Activated CD8-positive, alpha-beta memory T cell treated with anti-CD3 and anti-CD28 coated beads, Interleukin-2, amount 10 ng/mL, durations not matched to agents 7 days and 5 days (primary cell): Measurements from ENCODE around the gene SUB1. TPM values are rescaled to one million over a fixed set of nuclear protein-coding genes. Genes with fewer than 3 reads are reported as not detected.
"Not testable (repeated sequence)": the region's sequence is repeated elsewhere in the genome, so short reads cannot be mapped to it uniquely, and the experiment has no call there.

ENCODE experiments used
- ATAC-seq: fragments of 150-1000 bp; cut with Tn5 transposase; one replicate; pipeline ENCODE4 v1.10.0; 2021; ENCODE audit warnings: moderate library complexity
- CTCF ChIA-PET: fragments of 350-600 bp; sonication (Branson Sonifier 250); formaldehyde crosslinking; loops from one replicate; lab custom pipeline; 2021; ENCODE audit warnings: antibody characterized with exemption; lab: Charles Lee
- DNase-seq: peaks from one replicate; pipeline ENCODE4 v3.0.0-alpha.2; 2020
- H3K27ac Mint-ChIP-seq: one replicate; pipeline ENCODE4 v1.8.0; 2021; ENCODE audit warnings: mild to moderate bottlenecking, mixed read lengths
- H3K27me3 Mint-ChIP-seq: one replicate; pipeline ENCODE4 v1.8.0; 2021; ENCODE audit warnings: mixed read lengths
- H3K36me3 Mint-ChIP-seq: one replicate; pipeline ENCODE4 v1.8.0; 2021; ENCODE audit warnings: mild to moderate bottlenecking, mixed read lengths
- H3K4me1 Mint-ChIP-seq: one replicate; pipeline ENCODE4 v1.8.0; 2021; ENCODE audit warnings: mixed read lengths
- H3K4me3 Mint-ChIP-seq: one replicate; pipeline ENCODE4 v1.8.0; 2021; ENCODE audit warnings: mild to moderate bottlenecking, moderate library complexity, mixed read lengths
- H3K9me3 Mint-ChIP-seq: one replicate; pipeline ENCODE4 v1.8.0; 2022; ENCODE audit warnings: low read depth, mixed read lengths
- total RNA-seq, 2 experiments: library from RNA; stranded (reverse); gene quantifications; one replicate each; pipeline ENCODE4 v1.2.3, GENCODE V29; 2021

Gene SUB1
- total RNA-seq, 2 experiments from 2014 or later, result 525 to 528 TPM

DNA sequence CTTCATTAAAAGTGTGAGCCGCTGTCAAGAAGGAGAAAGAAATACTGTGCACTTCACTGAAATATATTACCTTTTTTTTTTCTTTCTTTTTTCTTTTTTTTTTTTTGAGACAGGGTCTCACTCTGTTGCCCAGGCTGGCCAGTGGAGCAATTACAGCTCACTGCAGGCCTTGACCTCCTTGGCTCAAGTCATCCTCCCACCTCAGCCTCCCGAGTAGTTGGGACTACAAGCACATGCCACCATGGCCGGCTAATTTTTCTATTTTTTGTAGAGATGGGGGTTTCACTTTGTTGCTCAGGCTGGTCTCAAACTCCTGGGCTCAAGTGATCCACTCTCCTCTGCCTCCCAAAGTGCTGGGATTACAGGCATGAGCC, 11.9 kb upstream of the SUB1 start:
- not testable (repeated sequence) for ATAC-seq, H3K27ac Mint-ChIP-seq, H3K4me3 Mint-ChIP-seq, DNase-seq, H3K27me3 Mint-ChIP-seq, H3K9me3 Mint-ChIP-seq
- peaks cover 50% of the 10 kb centered on the region for H3K4me1 Mint-ChIP-seq
- H3K36me3 Mint-ChIP-seq, result peaks cover 13% of the 10 kb centered on the region
- CTCF ChIA-PET, result interaction anchor here (0.7 to 1.8 kb wide), 6 partner anchors 9 to 42 kb away, joined by 3 to 5 read pairs (median 3); no protein-coding TSS in a partner anchor

DNA sequence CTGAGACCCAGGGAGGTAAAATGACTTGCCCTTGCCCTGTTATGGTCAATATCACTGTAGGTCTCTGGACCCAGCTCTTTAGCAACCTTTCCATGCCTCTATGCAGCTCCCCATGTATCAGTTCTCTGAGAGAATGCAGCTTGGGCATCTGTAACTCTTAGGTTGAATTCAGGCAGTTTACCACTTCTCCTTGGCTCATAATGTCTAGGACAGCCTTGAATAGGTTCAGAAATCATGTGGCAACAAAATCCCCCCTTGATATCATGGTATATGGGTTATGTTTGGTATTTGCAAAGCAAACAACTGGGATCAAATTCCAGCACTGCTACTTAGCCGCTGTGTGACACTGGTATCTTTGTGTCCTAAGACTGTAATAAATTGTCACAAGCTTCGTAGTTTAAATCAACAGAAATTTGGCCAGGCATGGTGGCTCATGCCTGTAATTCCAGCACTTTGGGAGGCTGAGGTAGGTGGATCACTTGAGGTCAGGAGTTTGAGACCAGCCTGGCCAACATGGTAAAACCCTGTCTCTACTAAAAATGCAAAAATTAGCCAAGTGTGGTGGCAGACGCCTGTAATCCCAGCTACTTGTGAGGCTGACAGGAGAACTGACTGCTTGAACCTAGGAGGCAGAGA, 10.7 kb upstream of the SUB1 start:
- H3K4me1 Mint-ChIP-seq, result peaks cover 41% of the 10 kb centered on the region
- H3K4me3 Mint-ChIP-seq, result no peak overlapping the region
- H3K9me3 Mint-ChIP-seq, result no peaks in the 10 kb centered on the region
- no peak for DNase-seq
- no peak for ATAC-seq
- H3K36me3 Mint-ChIP-seq, result peaks cover 8% of the 10 kb centered on the region
- no peak overlapping the region for H3K27ac Mint-ChIP-seq
- CTCF ChIA-PET, result interaction anchor here (1.2 to 1.8 kb wide), 2 partner anchors 9 to 10 kb away, joined by 3 to 5 read pairs; no protein-coding TSS in a partner anchor
- no peaks in the 10 kb centered on the region for H3K27me3 Mint-ChIP-seq

DNA sequence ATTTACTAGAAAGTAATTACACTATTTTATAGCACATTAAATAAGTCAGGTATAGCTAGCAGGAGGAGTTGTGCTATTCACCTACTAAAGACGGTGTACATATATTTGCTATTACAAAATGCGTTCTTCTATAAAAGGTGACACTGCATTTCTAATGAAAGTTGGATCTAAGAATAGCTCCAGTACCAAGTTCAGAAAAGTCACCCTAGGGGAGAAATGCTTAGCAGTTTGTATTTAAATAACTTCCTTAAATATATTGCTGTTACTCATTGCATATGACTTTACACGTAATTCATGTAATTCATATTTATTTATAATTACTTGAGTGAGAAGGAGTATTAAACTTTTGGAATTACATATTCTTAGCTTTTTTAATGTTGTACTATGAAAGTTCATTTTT, 7.0 kb upstream of the SUB1 start:
- H3K4me3 Mint-ChIP-seq, result no peak overlapping the region
- no peak overlapping the region for H3K27ac Mint-ChIP-seq
- H3K4me1 Mint-ChIP-seq, result peaks cover 49% of the 10 kb centered on the region
- DNase-seq (no peak), ATAC-seq (no peak)
- H3K27me3 Mint-ChIP-seq, result no peaks in the 10 kb centered on the region
- no peaks in the 10 kb centered on the region for H3K9me3 Mint-ChIP-seq
- H3K36me3 Mint-ChIP-seq, result peaks cover 12% of the 10 kb centered on the region
- CTCF ChIA-PET, result interaction anchor here (1.3 kb wide), 1 partner anchor 12 kb away, joined by 4 read pairs; no protein-coding TSS in a partner anchor

DNA sequence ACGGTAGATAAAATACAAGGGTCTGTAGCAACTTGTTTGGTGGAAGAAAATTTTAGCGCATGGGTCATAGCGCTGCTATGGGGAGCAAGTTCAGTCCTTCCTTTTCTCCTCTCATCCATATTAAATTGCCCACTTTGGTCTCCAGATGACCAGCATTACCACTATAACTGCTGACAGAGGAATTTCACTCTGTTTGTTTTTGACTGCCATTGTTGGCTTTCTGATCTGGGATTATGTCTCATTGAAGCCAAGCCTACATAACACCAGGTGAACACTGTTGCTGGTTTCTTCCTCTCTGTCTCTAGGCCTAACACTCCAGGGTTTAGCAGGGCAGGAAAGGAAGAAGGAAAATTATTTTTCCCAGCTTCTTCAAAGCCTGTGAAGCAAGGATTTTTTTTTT, 6.6 kb upstream of the SUB1 start:
- DNase-seq (no peak), ATAC-seq (no peak)
- Mint-ChIP-seq H3K4me3 (no peak overlapping the region), H3K9me3 (no peaks in the 10 kb centered on the region), H3K27me3 (no peaks in the 10 kb centered on the region), H3K36me3 (peaks cover 12% of the 10 kb centered on the region), H3K4me1 (peaks cover 53% of the 10 kb centered on the region), H3K27ac (no peak overlapping the region)
- CTCF ChIA-PET, result interaction anchor here (0.7 to 1.3 kb wide), 2 partner anchors 12 to 34 kb away, joined by 3 to 4 read pairs; no protein-coding TSS in a partner anchor

DNA sequence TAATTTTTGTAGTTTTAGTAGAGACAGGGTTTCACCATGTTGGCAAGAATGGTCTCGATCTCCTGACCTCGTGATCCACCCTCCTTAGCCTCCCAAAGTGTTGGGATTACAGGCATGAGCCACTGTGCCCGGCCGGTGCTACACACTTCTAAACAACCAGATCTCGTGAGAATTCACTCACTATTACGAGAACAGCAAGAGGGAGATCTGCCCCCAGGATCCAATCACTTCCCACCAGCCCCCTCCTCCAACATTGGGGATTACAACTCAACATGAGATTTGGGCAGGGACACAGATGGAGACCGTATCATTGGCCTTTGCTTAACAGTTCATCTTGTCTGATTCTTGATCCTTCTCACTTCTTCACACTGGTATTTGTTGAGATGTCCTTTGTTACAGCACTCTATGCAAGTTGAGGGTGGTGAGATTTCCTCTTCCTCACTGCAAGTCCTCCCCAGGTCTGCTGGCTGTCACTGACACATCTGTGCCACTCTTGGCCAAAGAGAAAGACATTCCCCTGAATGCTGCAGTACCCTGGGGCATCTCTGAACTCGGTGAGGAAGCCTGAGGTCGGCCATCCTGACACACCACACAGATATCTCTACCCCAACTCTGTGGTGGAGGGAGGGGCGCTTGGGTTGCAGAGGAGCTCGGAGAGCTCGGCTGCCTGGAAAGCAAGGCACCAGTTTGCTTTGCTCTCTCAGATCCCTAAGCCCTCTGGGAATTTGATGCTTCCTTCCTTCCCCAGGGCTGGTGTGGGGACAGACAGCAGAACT, 4.2 kb upstream of the SUB1 start:
- CTCF ChIA-PET, result no interaction called here
- DNase-seq (peak; percentile 45), ATAC-seq (no peak)
- peak overlapping the region; percentile 96 for H3K27ac Mint-ChIP-seq
- peaks cover 19% of the 10 kb centered on the region for H3K36me3 Mint-ChIP-seq
- peaks cover 60% of the 10 kb centered on the region for H3K4me1 Mint-ChIP-seq
- no peak overlapping the region for H3K4me3 Mint-ChIP-seq
- H3K9me3 Mint-ChIP-seq, result no peaks in the 10 kb centered on the region
- H3K27me3 Mint-ChIP-seq, result no peaks in the 10 kb centered on the region

DNA sequence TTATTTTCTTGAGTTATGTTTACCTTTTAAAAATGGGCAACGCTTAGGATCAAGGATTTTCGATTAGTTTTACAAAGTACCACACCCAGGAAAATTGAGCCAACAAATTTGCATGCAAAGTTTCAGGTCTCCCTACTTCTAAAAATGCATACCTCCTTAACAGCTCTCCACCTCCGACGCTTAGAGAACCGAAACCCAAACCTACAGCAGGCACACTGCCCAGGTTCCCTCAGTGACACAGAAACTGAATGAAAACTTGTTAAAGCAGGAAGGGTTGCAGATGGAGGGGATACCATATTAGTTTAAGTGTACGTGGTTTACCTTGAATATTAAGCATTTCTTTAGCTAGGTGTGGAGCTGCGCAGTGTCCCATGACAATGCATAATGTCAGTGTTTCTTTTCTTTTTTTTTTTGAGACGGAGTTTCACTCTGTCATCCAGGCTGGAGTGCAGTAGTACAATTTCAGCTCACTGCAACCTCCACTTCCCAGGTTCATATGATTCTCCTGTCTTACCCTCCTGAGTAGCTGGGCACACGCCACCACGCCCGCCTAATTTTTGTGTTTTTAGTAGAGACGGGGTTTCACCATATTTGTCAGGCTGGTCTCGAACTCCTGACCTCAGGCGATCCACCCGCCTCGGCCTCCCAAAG, 1.6 kb upstream of the SUB1 start:
- peak overlapping the region; percentile 96 for H3K27ac Mint-ChIP-seq
- H3K9me3 Mint-ChIP-seq, result no peaks in the 10 kb centered on the region
- H3K4me3 Mint-ChIP-seq, result peak overlapping the region; percentile 100
- H3K4me1 Mint-ChIP-seq, result peaks cover 68% of the 10 kb centered on the region
- CTCF ChIA-PET, result interaction anchor here (0.6 to 1.8 kb wide), 10 partner anchors 9 to 143 kb away, joined by 3 to 5 read pairs (median 3); no protein-coding TSS in a partner anchor
- peak; percentile 66 for DNase-seq
- peaks cover 35% of the 10 kb centered on the region for H3K36me3 Mint-ChIP-seq
- no peaks in the 10 kb centered on the region for H3K27me3 Mint-ChIP-seq
- ATAC-seq, result peak; percentile 22

DNA sequence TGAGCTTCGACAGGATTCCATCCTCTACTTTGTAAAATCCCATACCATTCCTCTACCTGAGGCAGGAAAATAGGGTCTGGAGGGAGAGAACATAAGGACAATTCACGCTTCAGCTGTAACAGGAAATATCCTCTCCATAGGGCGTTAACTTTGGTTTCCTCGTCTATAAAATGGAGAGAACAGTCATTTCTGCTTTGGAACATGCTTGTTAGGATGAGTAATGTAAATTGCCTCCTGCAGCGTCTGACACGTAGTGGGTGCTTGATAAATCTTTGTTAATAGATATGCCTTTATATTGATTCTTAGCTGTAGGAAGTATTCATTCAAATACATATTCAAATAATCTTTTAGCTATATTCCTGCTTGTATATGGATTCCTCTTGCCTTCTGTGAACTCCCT, 711 bp upstream of the SUB1 start:
- Mint-ChIP-seq H3K27ac (peak overlapping the region; percentile 96), H3K9me3 (no peaks in the 10 kb centered on the region), H3K36me3 (peaks cover 42% of the 10 kb centered on the region), H3K4me3 (peak overlapping the region; percentile 100), H3K27me3 (no peaks in the 10 kb centered on the region), H3K4me1 (peaks cover 73% of the 10 kb centered on the region)
- CTCF ChIA-PET, result interaction anchor here (0.9 to 7.5 kb wide), 6 partner anchors 13 to 95 kb away, joined by 3 to 149 read pairs (median 5); no protein-coding TSS in a partner anchor
- ATAC-seq, result no peak
- DNase-seq, result no peak

DNA sequence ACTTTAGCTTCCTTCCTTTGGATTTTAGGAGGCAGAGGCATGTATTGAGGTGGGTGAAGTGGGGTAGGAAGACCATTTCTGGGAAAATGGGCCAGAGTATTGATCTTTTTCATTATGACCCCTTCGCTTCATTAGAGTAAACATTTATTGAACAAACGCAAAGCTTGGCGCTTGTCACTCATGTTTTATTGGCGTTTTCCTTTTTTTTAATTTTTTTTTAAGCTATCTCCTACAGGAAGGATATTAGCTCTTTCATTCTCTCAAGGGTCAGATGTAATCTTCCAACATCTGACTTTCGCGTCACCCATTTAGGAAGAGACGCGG, 273 bp upstream of the SUB1 start:
- H3K27me3 Mint-ChIP-seq, result no peaks in the 10 kb centered on the region
- peaks cover 42% of the 10 kb centered on the region for H3K36me3 Mint-ChIP-seq
- ATAC-seq, result no peak
- H3K4me3 Mint-ChIP-seq, result peak overlapping the region; percentile 100
- H3K4me1 Mint-ChIP-seq, result peaks cover 73% of the 10 kb centered on the region
- no peak for DNase-seq
- no peaks in the 10 kb centered on the region for H3K9me3 Mint-ChIP-seq
- CTCF ChIA-PET, result interaction anchor here (0.9 to 7.5 kb wide), 5 partner anchors 14 to 96 kb away, joined by 3 to 149 read pairs (median 5); no protein-coding TSS in a partner anchor
- peak overlapping the region; percentile 96 for H3K27ac Mint-ChIP-seq

DNA sequence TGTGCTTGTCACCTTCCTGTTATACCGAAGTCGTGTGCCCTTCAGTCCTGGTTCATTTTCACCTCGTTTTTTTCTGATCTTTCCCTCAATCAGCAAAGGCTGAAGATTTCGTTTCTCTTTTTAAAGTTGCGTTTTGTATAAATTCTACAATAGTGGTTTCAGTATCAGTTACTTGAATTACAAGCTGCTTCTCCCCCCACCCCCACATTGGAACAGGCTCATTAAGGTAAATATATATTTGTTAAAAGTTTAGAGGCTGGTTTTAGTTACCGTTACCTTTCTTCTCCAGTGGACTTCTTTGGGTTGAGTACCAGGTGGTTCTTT, 881 bp downstream of the SUB1 start:
- no peak for DNase-seq
- Mint-ChIP-seq H3K4me1 (peaks cover 68% of the 10 kb centered on the region), H3K36me3 (peaks cover 42% of the 10 kb centered on the region), H3K27me3 (no peaks in the 10 kb centered on the region), H3K4me3 (peak overlapping the region; percentile 100), H3K9me3 (no peaks in the 10 kb centered on the region), H3K27ac (peak overlapping the region; percentile 96)
- CTCF ChIA-PET, result interaction anchor here (1.2 to 7.5 kb wide), 2 partner anchors 19 to 97 kb away, joined by 3 to 149 read pairs; no protein-coding TSS in a partner anchor
- ATAC-seq, result no peak

DNA sequence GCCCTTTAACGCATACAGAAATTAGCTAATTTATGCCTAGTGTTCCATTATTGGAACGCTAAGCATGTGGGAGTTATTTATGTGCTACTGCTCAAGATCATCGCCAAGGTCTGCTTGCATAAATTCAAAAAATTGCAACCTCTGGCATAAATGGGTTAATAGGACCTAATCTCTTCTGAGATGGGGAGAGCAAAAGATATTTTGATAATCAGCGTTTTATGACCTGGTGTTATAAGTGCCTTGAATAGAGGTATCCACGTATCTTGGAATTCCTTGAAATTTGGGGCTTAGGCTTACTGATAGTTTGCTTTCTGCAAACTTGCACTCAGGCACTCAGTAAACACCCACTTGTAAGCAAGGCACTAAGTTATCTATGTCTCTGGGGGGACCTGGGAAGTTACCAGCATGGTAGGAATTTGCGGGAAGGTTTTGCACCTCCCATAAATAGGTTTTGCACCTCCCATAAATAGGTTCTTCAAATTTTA, 1.8 kb downstream of the SUB1 start:
- Mint-ChIP-seq H3K27ac (peak overlapping the region; percentile 63), H3K4me3 (peak overlapping the region; percentile 100), H3K4me1 (peaks cover 65% of the 10 kb centered on the region), H3K9me3 (no peaks in the 10 kb centered on the region), H3K36me3 (peaks cover 47% of the 10 kb centered on the region), H3K27me3 (no peaks in the 10 kb centered on the region)
- DNase-seq, result no peak
- CTCF ChIA-PET, result interaction anchor here (1.2 to 7.5 kb wide), 2 partner anchors 18 to 98 kb away, joined by 3 to 149 read pairs; no protein-coding TSS in a partner anchor
- no peak for ATAC-seq

DNA sequence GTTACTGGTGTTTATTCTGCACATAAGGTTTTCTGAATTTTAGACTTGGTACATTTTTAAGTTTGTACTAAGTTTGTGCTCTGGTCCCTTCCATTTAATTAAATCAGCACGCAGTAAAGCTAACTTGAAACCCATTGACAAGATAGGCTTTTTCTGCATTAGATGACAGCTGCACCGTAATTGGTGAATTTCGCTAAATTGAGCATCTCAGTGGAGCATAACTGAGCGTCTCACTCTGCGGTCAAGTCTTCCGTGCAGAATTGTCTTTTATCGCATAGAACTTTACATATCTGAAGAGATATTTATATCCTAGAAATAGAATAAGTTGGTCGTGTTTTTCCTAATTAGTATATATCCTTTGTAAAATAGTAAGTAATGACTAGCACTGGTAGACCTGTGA, 4.1 kb downstream of the SUB1 start:
- CTCF ChIA-PET, result interaction anchor here (0.6 to 7.5 kb wide), 37 partner anchors 11 to 415 kb away, joined by 3 to 149 read pairs (median 5); partner anchors contain the start of genes GOLPH3 and ZFR
- Mint-ChIP-seq H3K27ac (peak overlapping the region; percentile 38), H3K9me3 (no peaks in the 10 kb centered on the region), H3K4me1 (peaks cover 63% of the 10 kb centered on the region), H3K27me3 (no peaks in the 10 kb centered on the region), H3K36me3 (peaks cover 64% of the 10 kb centered on the region), H3K4me3 (no peak overlapping the region)
- no peak for ATAC-seq
- DNase-seq, result no peak

DNA sequence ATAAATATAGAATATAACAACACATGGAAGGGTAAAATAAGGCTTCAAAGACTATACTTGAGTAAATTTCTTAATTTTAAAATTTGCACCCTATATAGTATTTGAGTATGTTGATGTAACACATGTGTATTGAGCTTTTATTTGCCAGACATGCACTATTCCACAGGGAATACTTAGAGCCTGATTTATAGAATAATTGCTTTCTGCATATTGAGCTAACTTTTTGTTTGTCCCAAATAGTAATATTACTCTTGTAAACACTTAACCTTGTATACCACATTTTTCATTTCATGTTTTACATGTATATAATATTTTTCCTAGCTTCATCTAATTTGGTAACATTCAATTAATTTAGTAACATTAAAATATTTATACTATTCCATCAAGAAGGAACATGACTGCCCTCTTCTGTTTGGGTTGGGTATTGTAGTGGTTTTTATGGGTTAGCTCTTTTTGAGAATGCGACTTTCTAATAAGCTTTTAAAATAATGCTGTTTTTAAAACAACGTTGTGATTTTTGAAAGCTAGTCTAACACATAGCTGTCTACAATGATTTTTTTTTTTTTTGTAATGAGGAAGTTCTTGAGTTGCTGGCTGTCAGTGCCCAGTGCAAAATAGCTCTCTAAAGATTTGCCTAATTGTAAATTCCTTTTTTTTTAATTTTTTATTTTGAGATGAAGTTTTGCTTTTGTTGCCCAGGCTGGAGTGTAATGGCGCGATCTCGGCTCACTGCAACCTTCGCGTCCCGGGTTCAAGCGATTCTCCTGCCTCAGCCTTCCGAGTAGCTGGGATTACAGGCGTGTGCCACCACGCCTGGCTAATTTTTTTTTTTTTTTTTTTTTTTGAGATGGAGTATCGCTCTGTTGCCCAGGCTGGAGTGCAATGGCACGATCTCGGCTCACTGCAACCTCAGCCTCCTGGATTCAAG, 4.8 kb downstream of the SUB1 start:
- CTCF ChIA-PET, result interaction anchor here (0.6 to 7.5 kb wide), 47 partner anchors 10 to 415 kb away, joined by 3 to 149 read pairs (median 4); partner anchors contain the start of genes GOLPH3 and ZFR
- Mint-ChIP-seq H3K9me3 (no peaks in the 10 kb centered on the region), H3K36me3 (peaks cover 67% of the 10 kb centered on the region), H3K4me3 (no peak overlapping the region), H3K27me3 (no peaks in the 10 kb centered on the region), H3K27ac (peak overlapping the region; percentile 65), H3K4me1 (peaks cover 63% of the 10 kb centered on the region)
- DNase-seq (no peak), ATAC-seq (no peak)
